Measurements from ENCODE around the gene CIRBP. TPM values are rescaled to one million over a fixed set of nuclear protein-coding genes. Genes with fewer than 3 reads are reported as not detected.
"Not testable (repeated sequence)": the region's sequence is repeated elsewhere in the genome, so short reads cannot be mapped to it uniquely, and the experiment has no call there.

The CIRBP gene
- total RNA-seq, 1 donor from 2014 or later: 192 TPM

DNA sequence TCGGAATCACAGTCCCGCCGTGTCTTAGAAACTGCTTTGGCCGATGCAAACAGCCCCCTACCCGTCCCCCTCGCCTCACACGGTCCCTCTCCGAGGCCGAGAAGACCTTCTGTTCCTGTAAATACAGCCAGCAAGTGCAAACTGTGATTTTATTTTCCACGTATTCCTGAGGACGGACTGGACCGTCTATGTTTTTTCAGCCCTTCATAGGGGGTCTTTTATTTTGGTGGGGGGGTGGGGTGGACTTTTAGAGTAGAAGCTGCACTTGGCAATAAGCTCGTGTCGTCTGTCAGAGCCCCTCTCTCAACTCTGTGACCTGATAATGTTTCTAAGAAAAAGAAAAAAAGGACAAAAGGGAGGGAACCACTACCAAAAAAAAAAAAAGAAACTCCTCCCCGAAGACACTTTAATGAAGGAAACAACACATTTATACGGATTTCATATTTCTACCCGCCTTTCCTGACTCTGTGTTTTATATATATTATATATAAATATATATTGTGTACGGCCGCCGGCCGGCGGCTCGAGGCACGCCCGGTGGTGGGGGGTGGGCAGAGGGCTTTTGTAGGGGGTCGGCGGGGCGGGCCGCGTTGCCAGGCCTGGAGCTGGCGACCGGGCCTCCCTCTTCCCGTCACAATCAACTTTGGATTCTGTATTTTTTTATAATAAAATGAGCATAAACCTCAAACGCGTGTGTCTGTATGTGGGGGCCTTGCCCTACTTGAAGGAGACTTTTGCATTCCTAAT is 31.8 kb downstream of the CIRBP start:
- DNase-seq (ENCODE audit: extremely low spot score in 2 of 2): no peak
- Histone ChIP-seq H3K36me3 (no peaks in the 10 kb centered on the region), H3K4me1 (no peaks in the 10 kb centered on the region), H3K9me3 (no peaks in the 10 kb centered on the region), H3K4me3 (no peak overlapping the region), H3K27me3 (no peaks in the 10 kb centered on the region), H3K27ac (no peak overlapping the region)
- intact Hi-C loops (cut with DNase I): no loop called here
- TF ChIP-seq POLR2AphosphoS5 (IDR thresholded peaks at IDR 0.05; ENCODE audit: insufficient read depth in 1 of 2, low read depth in 1 of 2) (no peak), POLR2A (IDR thresholded peaks at IDR 0.05) (no peak)
- TF ChIP-seq, protein P1, sequence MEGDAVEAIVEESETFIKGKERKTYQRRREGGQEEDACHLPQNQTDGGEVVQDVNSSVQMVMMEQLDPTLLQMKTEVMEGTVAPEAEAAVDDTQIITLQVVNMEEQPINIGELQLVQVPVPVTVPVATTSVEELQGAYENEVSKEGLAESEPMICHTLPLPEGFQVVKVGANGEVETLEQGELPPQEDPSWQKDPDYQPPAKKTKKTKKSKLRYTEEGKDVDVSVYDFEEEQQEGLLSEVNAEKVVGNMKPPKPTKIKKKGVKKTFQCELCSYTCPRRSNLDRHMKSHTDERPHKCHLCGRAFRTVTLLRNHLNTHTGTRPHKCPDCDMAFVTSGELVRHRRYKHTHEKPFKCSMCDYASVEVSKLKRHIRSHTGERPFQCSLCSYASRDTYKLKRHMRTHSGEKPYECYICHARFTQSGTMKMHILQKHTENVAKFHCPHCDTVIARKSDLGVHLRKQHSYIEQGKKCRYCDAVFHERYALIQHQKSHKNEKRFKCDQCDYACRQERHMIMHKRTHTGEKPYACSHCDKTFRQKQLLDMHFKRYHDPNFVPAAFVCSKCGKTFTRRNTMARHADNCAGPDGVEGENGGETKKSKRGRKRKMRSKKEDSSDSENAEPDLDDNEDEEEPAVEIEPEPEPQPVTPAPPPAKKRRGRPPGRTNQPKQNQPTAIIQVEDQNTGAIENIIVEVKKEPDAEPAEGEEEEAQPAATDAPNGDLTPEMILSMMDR (IDR thresholded peaks at IDR 0.05): no peak

DNA sequence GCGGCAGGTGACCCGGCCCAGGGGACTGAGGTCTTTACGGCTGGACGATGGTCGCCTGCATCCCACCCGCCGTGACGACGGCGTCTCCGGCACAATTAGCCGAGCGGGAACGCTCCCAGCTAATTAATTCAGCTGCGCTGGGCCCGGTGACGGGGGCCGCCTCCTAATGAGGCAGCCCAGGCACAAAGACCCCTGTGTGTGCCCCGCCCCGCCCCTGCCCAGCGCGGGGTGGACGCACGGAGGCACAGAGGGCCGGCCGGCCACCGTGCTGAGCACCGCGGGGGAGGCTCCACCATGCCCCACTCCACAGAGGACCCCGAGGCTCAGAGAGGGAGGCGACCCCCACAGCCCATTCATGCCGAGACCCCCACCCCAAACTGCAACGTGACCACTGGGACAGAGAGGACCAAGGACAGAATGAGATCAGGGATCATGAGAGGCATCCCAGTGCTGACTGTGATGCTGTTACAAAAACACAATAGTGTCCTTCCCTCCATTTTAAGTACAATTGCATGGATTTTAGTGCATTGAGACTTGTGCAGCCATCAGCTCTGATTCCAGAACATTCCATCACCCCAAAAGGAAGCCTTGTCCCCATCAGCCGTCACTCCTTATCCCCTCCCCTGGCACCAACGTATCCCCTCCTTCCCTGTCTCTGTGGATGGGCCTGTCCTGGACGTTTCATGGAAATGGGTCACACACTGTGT is 33.6 kb downstream of the CIRBP start:
- Histone ChIP-seq H3K27me3 (no peaks in the 10 kb centered on the region), H3K4me3 (no peak overlapping the region), H3K9me3 (no peaks in the 10 kb centered on the region), H3K4me1 (no peaks in the 10 kb centered on the region), H3K27ac (no peak overlapping the region), H3K36me3 (no peaks in the 10 kb centered on the region)
- intact Hi-C loops (cut with DNase I): no loop called here
- no peak for DNase-seq (ENCODE audit: extremely low spot score in 2 of 2)
- TF ChIP-seq, protein P1 (IDR thresholded peaks at IDR 0.05): no peak
- TF ChIP-seq POLR2A (IDR thresholded peaks at IDR 0.05) (no peak), POLR2AphosphoS5 (IDR thresholded peaks at IDR 0.05; ENCODE audit: insufficient read depth in 1 of 2, low read depth in 1 of 2) (no peak)

DNA sequence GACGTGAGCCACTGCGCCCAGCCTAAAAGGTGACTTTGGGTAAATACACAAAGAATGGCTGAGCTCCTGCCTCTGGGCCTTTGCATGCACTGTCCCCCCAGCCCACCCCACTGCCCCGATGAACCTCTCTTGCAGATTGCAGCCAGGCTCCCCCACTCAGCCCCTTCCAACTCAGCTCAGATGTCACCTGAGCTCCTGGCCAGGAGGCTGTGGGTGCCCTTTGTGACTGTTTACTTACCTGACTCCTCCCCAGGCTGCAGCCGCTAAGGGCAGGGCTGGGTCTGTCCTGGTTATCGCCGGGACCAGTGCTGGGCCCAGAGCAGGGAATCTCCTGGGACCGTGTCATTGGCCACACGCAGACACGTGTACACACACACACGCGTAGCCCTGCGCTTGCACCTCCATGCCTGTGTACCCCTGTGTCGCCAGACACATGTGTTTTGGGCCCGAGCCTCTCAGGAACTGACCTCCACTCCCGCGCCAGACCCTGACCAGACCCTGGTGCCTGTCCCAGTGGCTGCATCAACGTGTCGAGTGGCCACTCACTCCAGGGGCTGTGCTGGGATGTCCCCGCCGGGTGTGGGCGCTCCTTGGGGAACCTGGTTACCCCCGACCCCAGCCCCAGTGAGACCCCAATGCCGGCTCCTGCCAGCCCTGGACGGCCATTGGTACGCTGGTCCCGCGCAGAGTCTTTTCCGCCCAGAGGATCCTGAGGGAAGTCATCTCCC is 35.2 kb downstream of the CIRBP start:
- Histone ChIP-seq H3K4me3 (no peak overlapping the region), H3K4me1 (no peaks in the 10 kb centered on the region), H3K9me3 (no peaks in the 10 kb centered on the region), H3K36me3 (no peaks in the 10 kb centered on the region), H3K27me3 (no peaks in the 10 kb centered on the region), H3K27ac (no peak overlapping the region)
- intact Hi-C loops (cut with DNase I): no loop called here
- DNase-seq (ENCODE audit: extremely low spot score in 2 of 2): no peak
- TF ChIP-seq POLR2AphosphoS5 (IDR thresholded peaks at IDR 0.05; ENCODE audit: insufficient read depth in 1 of 2, low read depth in 1 of 2) (no peak), POLR2A (IDR thresholded peaks at IDR 0.05) (no peak)
- TF ChIP-seq, protein P1 (IDR thresholded peaks at IDR 0.05): no peak

DNA sequence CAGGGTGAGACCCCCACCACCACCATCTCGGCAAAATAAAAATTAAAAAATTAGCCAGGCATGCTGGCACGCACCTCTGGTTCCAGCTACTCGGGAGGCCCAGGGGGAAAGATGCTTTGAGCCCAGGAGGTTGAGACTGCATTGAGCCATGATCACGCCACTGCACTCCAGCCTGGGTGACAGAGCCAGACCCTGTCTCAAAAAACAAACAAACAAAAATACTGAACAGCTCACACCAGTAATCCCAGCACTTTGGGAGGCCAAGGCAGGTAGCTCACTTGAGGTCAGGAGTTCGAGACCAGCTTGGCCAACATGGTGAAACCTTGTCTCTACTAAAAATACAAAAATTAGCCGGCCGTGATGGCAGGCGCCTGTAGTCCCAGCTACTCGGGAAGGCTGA is 36.2 kb downstream of the CIRBP start:
- DNase-seq (ENCODE audit: extremely low spot score in 2 of 2); H3K9me3 ChIP-seq; H3K4me3 ChIP-seq; H3K27me3 ChIP-seq; H3K27ac ChIP-seq; H3K4me1 ChIP-seq; intact Hi-C loops (cut with DNase I); H3K36me3 ChIP-seq: not testable (repeated sequence)

DNA sequence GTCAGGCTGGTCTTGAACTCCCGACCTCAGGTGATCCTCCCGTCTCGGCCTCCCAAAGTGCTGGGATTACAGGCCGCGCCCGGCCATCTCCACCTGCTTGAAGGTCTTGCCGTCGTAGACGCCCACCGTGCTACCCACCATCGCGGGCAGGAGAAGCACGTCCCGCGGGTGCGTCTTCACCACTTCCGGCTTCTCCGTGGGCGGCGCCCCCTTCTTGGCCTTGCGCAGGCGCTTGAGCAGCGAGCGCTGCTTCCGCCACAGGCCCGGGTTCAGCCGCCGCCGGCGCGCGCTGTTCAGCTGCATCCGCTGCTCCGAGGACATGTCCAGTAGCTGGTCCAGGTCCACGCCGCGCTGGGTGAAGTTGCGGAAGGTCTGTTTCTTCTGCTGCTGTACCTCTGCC is 38.2 kb downstream of the CIRBP start:
- TF ChIP-seq, protein P1 (IDR thresholded peaks at IDR 0.05): no peak
- TF ChIP-seq POLR2A (IDR thresholded peaks at IDR 0.05): no peak
- TF ChIP-seq POLR2AphosphoS5 (IDR thresholded peaks at IDR 0.05; ENCODE audit: insufficient read depth in 1 of 2, low read depth in 1 of 2): no peak
- Histone ChIP-seq H3K36me3 (no peaks in the 10 kb centered on the region), H3K4me1 (no peaks in the 10 kb centered on the region), H3K27ac (no peak overlapping the region), H3K9me3 (no peaks in the 10 kb centered on the region), H3K27me3 (no peaks in the 10 kb centered on the region), H3K4me3 (no peak overlapping the region)
- no peak for DNase-seq (ENCODE audit: extremely low spot score in 2 of 2)
- intact Hi-C loops (cut with DNase I): no loop called here

Measured in vagina (tissue), 2 donors.